HG02610 (cell line): ENCODE results near the gene IL17C.
A peak's percentile ranks its signal among the peaks of the same experiment; 100 is the strongest.

Experiments used
- ATAC-seq: cut with Tn5 transposase; IDR thresholded peaks from one replicate; pipeline ENCODE4 v1.9.1; 2021; ENCODE audit warnings: mild to moderate bottlenecking, moderate library complexity; ENCODE audit not compliant: unreplicated experiment

Gene IL17C

DNA sequence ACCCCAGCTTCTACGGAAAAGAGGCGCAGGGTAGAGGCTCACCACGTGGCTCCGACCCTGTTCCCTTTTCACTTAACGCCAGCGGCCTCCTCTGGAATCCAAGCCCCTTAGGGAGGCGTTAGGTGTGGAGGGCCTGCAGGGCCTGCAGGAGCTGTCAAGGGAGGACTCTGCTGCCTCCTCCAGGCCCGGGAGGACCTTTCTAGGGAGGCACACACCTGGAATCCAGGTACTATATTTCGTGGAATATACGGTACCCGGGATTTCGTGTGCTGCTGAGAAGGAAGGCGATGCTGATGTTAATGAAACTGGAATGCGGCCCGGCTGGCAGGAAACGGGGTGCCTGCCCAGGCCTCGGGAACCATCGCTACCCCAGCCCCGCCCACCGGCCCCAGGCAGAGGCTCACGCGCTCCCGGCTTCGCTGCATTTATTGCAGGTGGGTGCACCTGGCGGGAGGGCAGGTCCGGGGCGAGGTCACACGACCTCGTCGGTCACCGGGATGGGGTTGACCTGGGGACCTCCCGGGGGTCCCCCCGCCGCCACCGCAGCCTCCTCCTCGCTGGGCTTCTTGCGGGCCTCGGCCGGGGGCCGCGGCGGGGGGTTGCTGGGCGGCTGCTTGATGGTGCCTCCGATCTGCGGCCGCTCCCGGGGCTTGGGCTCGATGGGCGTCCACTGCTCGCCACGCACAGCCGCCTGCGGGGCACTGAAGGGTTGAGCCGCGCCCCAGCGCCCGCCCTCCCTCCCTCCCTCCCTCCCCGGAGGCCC lies 4.7 kb downstream of the IL17C start:
- ATAC-seq = no peak

- ATAC-seq = no peak
Observed at GRCh38 chr16:88643644-88643932, 5.2 kb downstream of the IL17C start.

DNA sequence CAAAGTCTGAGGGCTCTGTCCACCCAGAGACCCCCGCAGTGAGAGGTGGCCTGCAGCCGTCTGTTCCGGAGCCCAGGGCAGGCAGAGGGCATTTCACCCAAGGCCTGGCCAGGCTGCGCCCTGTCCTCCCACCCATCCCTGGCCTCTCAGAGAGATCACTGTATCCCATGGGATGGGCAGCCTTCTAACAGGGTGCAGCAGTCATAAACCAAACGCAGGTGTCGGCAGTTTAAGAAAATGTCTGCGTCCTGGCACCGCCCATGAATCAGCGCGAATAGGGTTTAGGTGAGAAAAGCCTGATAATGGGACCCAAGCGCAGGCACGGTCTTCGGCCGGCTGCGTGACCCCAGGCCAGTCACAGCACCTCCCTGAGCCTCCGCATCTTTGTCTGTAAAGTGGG lies 7.1 kb downstream of the IL17C start:
- ATAC-seq = no peak

GRCh38 chr16:88645941-88646340 lies 7.6 kb downstream of the IL17C start:
- ATAC-seq = no peak

GRCh38 chr16:88646345-88647034 lies 8.1 kb downstream of the IL17C start:
- no peak for ATAC-seq

DNA sequence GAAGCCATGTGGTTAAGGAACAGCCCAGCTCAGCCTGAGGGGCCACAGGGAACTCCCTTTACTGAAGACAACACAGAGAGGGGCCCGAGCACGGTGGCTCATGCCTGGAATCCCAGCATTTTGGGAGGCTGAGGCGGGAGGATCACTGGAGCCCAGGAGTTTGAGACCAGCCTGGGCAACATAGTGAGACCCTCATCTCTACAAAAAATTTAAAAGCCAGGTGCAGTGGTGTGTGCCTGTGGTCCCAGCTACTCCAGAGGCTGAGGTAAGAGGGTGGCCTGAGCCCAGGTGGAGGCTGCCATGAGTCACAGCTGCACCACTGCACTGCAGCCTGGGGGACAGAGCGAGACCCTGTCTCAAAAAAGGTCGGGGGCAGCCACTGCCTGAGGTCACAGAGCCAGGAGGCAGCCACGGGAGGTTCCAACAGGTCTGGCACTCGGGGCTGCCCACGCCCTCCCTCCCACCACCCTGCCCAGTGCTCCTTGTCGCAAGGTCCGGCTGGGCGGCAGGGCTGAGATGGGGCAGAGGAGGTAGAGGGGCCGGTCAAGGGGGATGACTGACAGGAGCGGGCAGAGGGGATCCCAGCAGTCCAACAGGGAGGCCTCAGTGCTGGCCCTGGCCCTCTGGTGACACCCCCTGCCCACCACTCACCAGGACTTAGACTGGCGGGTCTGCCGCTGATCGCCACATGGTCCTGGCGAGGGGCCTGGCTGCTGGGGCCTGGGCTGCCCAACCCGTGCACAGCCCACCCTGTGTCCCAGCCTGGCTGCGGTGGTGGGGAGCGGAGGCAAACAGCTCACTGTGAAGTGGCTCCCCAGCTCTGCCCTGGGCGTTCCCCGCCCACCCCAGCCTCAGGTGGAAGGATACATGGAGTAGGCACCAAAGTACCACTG lies 9.1 kb downstream of the IL17C start:
- no peak for ATAC-seq

GRCh38 chr16:88649195-88649923 lies 11.0 kb downstream of the IL17C start:
- ATAC-seq = no peak

- peak; percentile 4 for ATAC-seq
Observed at GRCh38 chr16:88649924-88650748, 11.8 kb downstream of the IL17C start.

- ATAC-seq = peak; percentile 71
Observed at GRCh38 chr16:88650749-88651275, 12.4 kb downstream of the IL17C start, which contains the start of gene CYBA. Gene CYBA, minus strand, starts transcription at chr16:88651053. Its CDS starts 40 bp downstream, at chr16:88651013.

- peak; percentile 77 for ATAC-seq
Observed at GRCh38 chr16:88651276-88651988, 13.1 kb downstream of the IL17C start.

- ATAC-seq = no peak
Observed at GRCh38 chr16:88651989-88652761, 13.8 kb downstream of the IL17C start.

DNA sequence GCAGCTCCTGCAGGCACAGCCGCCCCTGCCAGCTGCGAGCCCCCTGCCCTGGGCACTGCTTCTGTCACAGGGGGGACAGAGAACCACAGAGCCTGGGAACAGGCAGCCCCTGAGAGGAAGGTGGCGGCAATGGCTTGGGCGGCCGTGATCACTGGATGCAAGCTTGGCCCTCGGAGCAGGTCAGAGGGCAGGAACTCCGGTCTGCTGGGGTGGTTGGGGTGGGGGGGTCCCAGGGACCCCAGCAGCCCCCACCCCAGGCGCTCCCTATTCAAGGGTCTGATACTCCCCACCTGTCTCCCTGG lies 14.3 kb downstream of the IL17C start:
- no peak for ATAC-seq

DNA sequence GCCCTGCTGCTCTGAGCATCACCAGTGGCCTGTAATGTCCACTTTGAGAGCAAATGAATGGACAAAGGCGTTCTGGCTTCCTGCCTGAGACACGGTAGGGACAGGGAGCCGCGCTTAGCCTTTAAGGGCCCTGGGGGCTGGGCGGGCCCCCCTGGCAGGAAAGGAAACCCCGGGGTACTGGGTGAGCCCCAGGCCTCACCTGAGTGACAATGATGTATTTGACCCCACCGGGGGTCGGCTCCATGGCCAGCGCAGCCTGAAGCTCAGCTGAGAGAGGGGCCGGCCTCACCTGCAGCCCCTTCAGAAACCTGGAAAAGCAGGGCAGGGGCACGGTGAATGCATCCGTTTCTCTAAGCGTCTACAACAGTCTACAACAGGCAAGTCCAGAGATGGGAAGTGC lies 14.7 kb downstream of the IL17C start:
- ATAC-seq = no peak

- ATAC-seq = no peak
Observed at GRCh38 chr16:88653596-88654362, 15.4 kb downstream of the IL17C start.

DNA sequence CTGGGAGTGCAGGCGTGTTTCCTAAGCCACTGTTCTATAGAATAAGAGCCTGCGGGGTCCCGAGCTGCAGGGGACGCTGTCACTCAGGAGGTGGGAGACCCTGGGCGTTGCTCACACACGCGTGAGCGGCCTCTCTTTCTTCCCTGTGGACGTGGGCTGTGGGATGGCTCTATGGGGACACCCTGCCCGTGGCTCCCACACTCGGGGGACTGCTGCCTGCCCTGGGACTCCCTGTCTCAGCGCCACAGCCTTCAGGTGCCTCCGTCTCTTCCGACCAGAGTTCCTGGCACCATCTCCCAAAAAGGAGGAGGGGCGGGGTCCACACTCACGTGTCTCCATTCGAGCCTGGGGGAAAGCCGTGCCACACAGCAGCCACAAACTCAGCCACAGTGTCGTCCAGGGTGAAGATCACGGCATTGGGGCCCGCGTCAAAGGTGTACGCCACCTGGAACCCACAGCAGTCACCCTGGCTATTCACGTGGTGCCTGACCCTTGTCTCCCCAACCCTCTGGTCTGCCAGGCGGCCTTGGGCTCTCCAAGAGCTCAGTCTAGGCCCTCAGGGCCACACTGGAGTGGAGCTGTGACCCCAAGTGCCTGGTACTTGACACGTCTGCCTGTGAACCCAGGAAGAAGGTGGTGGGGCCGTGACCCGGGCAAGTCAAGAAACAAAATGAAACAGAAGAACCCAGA lies 16.1 kb downstream of the IL17C start:
- no peak for ATAC-seq

DNA sequence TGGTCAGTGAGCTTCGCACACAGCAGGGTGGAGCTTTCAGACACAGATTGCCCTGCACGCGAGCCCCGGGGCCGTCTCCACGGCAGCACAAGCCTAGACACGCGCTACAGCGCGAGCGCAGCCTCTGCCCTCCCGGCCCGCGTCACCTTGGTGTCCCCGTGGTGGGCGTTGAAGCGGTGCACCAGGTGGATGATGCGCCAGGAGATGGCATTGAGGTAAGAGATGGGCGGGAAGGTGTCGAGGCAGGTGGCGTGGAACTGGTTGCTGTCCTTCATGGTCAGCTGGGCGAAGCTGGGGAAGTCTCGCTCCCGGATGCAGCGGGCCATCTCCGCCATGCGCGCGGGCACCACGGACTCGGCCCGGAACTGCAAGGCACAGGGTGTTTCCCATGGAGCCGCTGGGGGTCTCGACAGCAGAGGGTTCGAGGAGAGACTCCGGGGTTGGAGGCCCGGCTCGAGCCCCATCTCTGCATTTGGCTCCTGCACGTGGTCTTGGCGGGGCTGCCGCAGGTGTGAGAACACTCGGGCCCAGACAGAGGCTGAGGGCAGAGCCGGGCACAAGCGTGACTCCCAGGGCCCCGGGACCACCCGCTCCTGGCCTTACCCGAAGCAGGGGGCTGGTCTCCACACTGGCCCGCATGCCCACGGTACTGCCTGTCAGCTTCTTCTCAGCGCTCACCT lies 16.8 kb downstream of the IL17C start:
- ATAC-seq = no peak
